SK-N-SH (cell line): ENCODE results near the gene AGAP1. TPM values are rescaled to one million over a fixed set of nuclear protein-coding genes. Genes with fewer than 3 reads are reported as not detected.
A peak's percentile ranks its signal among the peaks of the same experiment; 100 is the strongest.

Experiments used
- CTCF ChIA-PET: fragments of 300-600, 350-600 bp; formaldehyde crosslinking; extraction: SDS; loops from one replicate; lab custom pipeline; 2021; lab: Yijun Ruan, JAX
- POLR2A ChIA-PET: fragments of 350-600 bp; sonication (Branson Sonifier 250); formaldehyde crosslinking; extraction: SDS; loops from one replicate; lab custom pipeline; 2020; ENCODE audit warnings: antibody characterized with exemption, inconsistent platforms; lab: Yijun Ruan, JAX
- DNase-seq: peaks from one replicate; pipeline ENCODE4 v3.0.0; 2012
- H2AFZ ChIP-seq: fragments of 200-600 bp; sonication (generic); 2 replicates; pipeline ENCODE4 v1.8.1; 2016; ENCODE audit warnings: antibody characterized with exemption, mild to moderate bottlenecking, low read depth
- H3F3A ChIP-seq: fragments of 200-600 bp; sonication (generic); replicated peaks from 2 replicates; pipeline ENCODE3; 2016; ENCODE audit warnings: antibody characterized with exemption, mild to moderate bottlenecking; ENCODE audit not compliant: insufficient read depth
- H3K27ac ChIP-seq, 2 experiments: fragments of 200-500 bp in 1 of 2; fragments of 200-600 bp in 1 of 2; sonication (Bioruptor generic) in 1 of 2; sonication (generic), shearing (Covaris generic) in 1 of 2; 2 replicates each; pipeline versions ENCODE4 v1.5.1 to v1.6.1; 2014 to 2016; ENCODE audit warnings: low read depth in 2 of 2, inconsistent platforms in 1 of 2, low read length in 1 of 2, mild to moderate bottlenecking in 1 of 2, mixed read lengths in 1 of 2
- H3K27me3 ChIP-seq: fragments of 200-600 bp; sonication (generic), shearing (Covaris generic); 2 replicates; pipeline ENCODE4 v1.6.1; 2016; ENCODE audit warnings: mixed run types; ENCODE audit not compliant: insufficient read depth
- H3K36me3 ChIP-seq, 2 experiments: fragments of 200-500 bp in 1 of 2; fragments of 200-600 bp in 1 of 2; sonication (Bioruptor generic) in 1 of 2; sonication (generic) in 1 of 2; replicated peaks in 1 of 2; 2 replicates each; pipeline versions ENCODE3 to v1.5.1; 2014 to 2016; ENCODE audit warnings: low read length in 1 of 2, mild to moderate bottlenecking in 1 of 2; ENCODE audit not compliant: insufficient read depth in 2 of 2, control insufficient read depth in 1 of 2
- H3K4me1 ChIP-seq, 2 experiments: fragments of 200-500 bp in 1 of 2; fragments of 200-600 bp in 1 of 2; sonication (Bioruptor generic) in 1 of 2; sonication (generic), shearing (Covaris generic) in 1 of 2; 2 replicates each; pipeline versions ENCODE4 v1.5.1 to v1.6.1; 2014 to 2016; ENCODE audit warnings: low read depth in 1 of 2, low read length in 1 of 2, mixed run types in 1 of 2; ENCODE audit not compliant: insufficient read depth in 2 of 2, control insufficient read depth in 1 of 2
- H3K4me2 ChIP-seq: fragments of 200-600 bp; sonication (generic), shearing (Covaris generic); 2 replicates; pipeline ENCODE4 v1.6.1; 2017; ENCODE audit warnings: mixed run types
- H3K4me3 ChIP-seq, 2 experiments: fragments of 200-500 bp in 1 of 2; fragments of 200-600 bp in 1 of 2; sonication (Bioruptor generic) in 1 of 2; sonication (generic), shearing (Covaris generic) in 1 of 2; 2 replicates each; pipeline versions ENCODE4 v1.5.1 to v1.8.1; 2014 to 2016; ENCODE audit warnings: low read depth in 2 of 2, inconsistent platforms in 1 of 2, low read length in 1 of 2, mild to moderate bottlenecking in 1 of 2, mixed read lengths in 1 of 2, moderate library complexity in 1 of 2
- H3K79me2 ChIP-seq: fragments of 200-600 bp; sonication (generic); 2 replicates; pipeline ENCODE4 v1.8.1; 2017; ENCODE audit warnings: mild to moderate bottlenecking; ENCODE audit not compliant: insufficient read depth
- H3K9ac ChIP-seq: fragments of 200-600 bp; sonication (generic); 2 replicates; pipeline ENCODE4 v1.6.1; 2017; ENCODE audit warnings: mixed run types
- H3K9me2 ChIP-seq: fragments of 200-600 bp; sonication (generic); 2 replicates; pipeline ENCODE4 v1.6.1; 2017; ENCODE audit warnings: mixed run types
- H3K9me3 ChIP-seq: fragments of 200-600 bp; sonication (generic); 2 replicates; pipeline ENCODE4 v1.6.1; 2017; ENCODE audit warnings: mixed run types, mild to moderate bottlenecking, moderate library complexity
- H4K20me1 ChIP-seq: fragments of 200-600 bp; sonication (generic); 2 replicates; pipeline ENCODE4 v1.6.1; 2017; ENCODE audit warnings: mild to moderate bottlenecking, mixed run types; ENCODE audit not compliant: insufficient read depth
- CTCF ChIP-seq: fragments of 200-600 bp; sonication (generic); IDR thresholded peaks from 2 replicates; pipeline ENCODE4 v1.6.1; 2017; ENCODE audit warnings: antibody characterized with exemption, mild to moderate bottlenecking, moderate library complexity
- RAD21 ChIP-seq: IDR thresholded peaks from 2 replicates; pipeline ENCODE4 v1.6.1; 2012; ENCODE audit warnings: mild to moderate bottlenecking, low read length
- SMC3 ChIP-seq: IDR thresholded peaks from 2 replicates; pipeline ENCODE4 v1.6.1; 2012; ENCODE audit warnings: low read depth, low read length, improper control_type of control experiment
- ZBTB33 ChIP-seq: IDR thresholded peaks from 2 replicates; pipeline ENCODE4 v1.4.0; 2012; ENCODE audit warnings: low read depth, borderline replicate concordance
- WGBS: methylation state at CpG from one replicate; pipeline ENCODE4 v1.1.6; 2017; ENCODE audit warnings: low lambda C conversion rate; 5-methylcytosine and 5-hydroxymethylcytosine counted together
- polyA plus RNA-seq, 3 experiments: library from polyadenylated mRNA; depleted of rRNA; stranded (reverse); fragments of >200 nt; gene quantifications; 2 replicates each; pipeline ENCODE4 v1.2.3, GENCODE V29; 2012
- small RNA-seq, 7 experiments: library from RNA; depleted of rRNA; stranded (forward); fragments of <200 nt; gene quantifications; one replicate each; pipeline ENCODE3, GENCODE V24; 2012

The AGAP1 gene
- polyA plus RNA-seq, 1 of the 3 experiments (the other 2 are of a cell fraction) = 8.8 TPM

DNA sequence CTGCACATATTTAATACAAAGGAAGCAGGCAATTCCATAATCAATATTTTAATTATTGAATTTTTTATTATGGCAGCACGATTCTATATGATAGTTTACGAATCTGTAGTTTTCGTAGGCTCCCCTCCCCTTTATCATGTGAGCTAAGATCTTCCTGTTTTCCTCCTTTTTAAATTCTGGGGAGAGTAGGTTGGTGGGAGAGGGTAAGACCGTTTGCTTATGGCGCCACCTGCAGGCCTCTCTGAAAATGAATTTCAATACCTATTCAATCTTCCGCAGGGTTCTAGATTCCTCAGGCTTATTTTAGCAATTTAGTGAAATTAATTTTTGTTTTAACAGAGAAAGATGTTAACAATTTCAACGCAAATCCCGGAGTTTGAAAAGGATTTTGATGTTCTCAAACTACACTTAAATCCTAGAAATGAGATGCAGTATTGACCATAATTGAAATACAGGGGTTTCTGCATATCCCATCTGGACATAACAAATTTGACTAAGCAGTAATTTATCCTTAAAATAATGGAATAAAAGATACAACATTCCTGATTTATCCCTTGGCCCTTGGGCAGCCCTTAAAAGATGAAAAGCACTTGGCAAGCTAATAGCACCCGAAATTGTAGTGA is 687.1 kb downstream of the AGAP1 start:
- H3K27ac ChIP-seq = peak overlapping the region in 1 of 2 experiments; percentile 58; a peak in 2 of 4 replicates
- peaks cover 0 to 16% of the 10 kb centered on the region in 2 experiments; a peak in 3 of 4 replicates for H3K4me1 ChIP-seq
- no peaks in the 10 kb centered on the region for H3K36me3 ChIP-seq
- no peak overlapping the region; the same call in 1 of the 2 replicates for H3K9ac ChIP-seq
- ChIA-PET POLR2A (no interaction called here), CTCF (interaction anchor here (0.6 to 17.1 kb wide), 39 partner anchors 9 to 587 kb away, joined by 3 to 372 read pairs (median 4); partner anchors contain the start of gene GBX2)
- peak; percentile 84 for DNase-seq
- no peaks in the 10 kb centered on the region for H3K79me2 ChIP-seq
- no peaks in the 10 kb centered on the region for H3K27me3 ChIP-seq
- WGBS = 13% methylated on average over 9 of the region's 9 CpGs
- no peaks in the 10 kb centered on the region for H3K9me3 ChIP-seq
- no peak overlapping the region for H2AFZ ChIP-seq
- peak overlapping the region; percentile 92; the same call in 1 of the 2 replicates for H3K4me2 ChIP-seq
- no peaks in the 10 kb centered on the region for H3K9me2 ChIP-seq
- H3K4me3 ChIP-seq = no peak overlapping the region; a peak in 1 of 4 replicates
- H3F3A ChIP-seq = peaks cover 25% of the 10 kb centered on the region
- H4K20me1 ChIP-seq = no peaks in the 10 kb centered on the region
- TF ChIP-seq SMC3 (peak; percentile 72), CTCF (peak; percentile 89), ZBTB33 (no peak), RAD21 (peak; percentile 88)

Small RNAs within 50 kb of the gene (small RNA-seq; reads per million reads assigned to genes)
- 0 reads per million in 7 experiments for gene RF00019
- gene RN7SL204P = 0 reads per million in 7 experiments
- gene RNU7-127P = 0 reads per million in 7 experiments
- 0 to 8.9 (median 0) reads per million in 7 experiments for gene TMSB10P1
